Midbrain (tissue), 1 donor: ENCODE results near the gene AKAP1.

Experiments used
- DNase-seq: peaks from one replicate; lab custom pipeline; 2025; lab: John Stamatoyannopoulos, UW

AKAP1 gene

GRCh38 chr17:57165754-57166153, 80.7 kb downstream of the AKAP1 start:
- no peak for DNase-seq

- DNase-seq: no peak
These were observed 81.8 kb downstream of the AKAP1 start for GRCh38 chr17:57166803-57167202.

GRCh38 chr17:57168695-57169094, 83.6 kb downstream of the AKAP1 start:
- no peak for DNase-seq

- no peak for DNase-seq
These were observed 85.8 kb downstream of the AKAP1 start for GRCh38 chr17:57170866-57171265.
